Neural cell (in vitro differentiated cells): ENCODE measurements around the gene KCNMB2. TPM values are rescaled to one million over a fixed set of nuclear protein-coding genes. Genes with fewer than 3 reads are reported as not detected.

Source experiments
- H2AFZ ChIP-seq: fragments of 200-600, 300-800 bp; sonication (generic), shearing (Covaris generic); 2 replicates; pipeline ENCODE4 v1.6.0; 2014; ENCODE audit warnings: low read depth, mild to moderate bottlenecking, antibody characterized with exemption, low read length, moderate library complexity
- H3F3A ChIP-seq: fragments of 200-600 bp; shearing (Covaris generic); 2 replicates; pipeline ENCODE4 v1.6.1; 2016; ENCODE audit warnings: mild to moderate bottlenecking, moderate library complexity, mixed read lengths, antibody characterized with exemption, low read length; ENCODE audit not compliant: insufficient read depth, poor library complexity, severe bottlenecking
- H3K27ac ChIP-seq: fragments of 200-600, 300-800 bp; sonication (generic), shearing (Covaris generic); 2 replicates; pipeline ENCODE4 v1.5.1; 2014; ENCODE audit warnings: mild to moderate bottlenecking, low read length, moderate library complexity
- H3K27me3 ChIP-seq: fragments of 300-800, 200-600 bp; sonication (generic), shearing (Covaris generic); 2 replicates; pipeline ENCODE4 v1.6.0; 2014; ENCODE audit warnings: mild to moderate bottlenecking, low read depth, low read length, moderate library complexity; ENCODE audit not compliant: insufficient read depth
- H3K36me3 ChIP-seq: fragments of 300-800, 200-600 bp; sonication (generic), shearing (Covaris generic); 2 replicates; pipeline ENCODE4 v1.5.1; 2014; ENCODE audit warnings: mild to moderate bottlenecking, antibody characterized with exemption, low read length, moderate library complexity; ENCODE audit not compliant: insufficient read depth
- H3K4me2 ChIP-seq: fragments of 300-800, 200-600 bp; sonication (generic), shearing (Covaris generic); 2 replicates; pipeline ENCODE4 v1.6.0; 2014; ENCODE audit warnings: mild to moderate bottlenecking, low read length
- H3K4me3 ChIP-seq: fragments of 300-800, 200-600 bp; sonication (generic), shearing (Covaris generic); 2 replicates; pipeline ENCODE4 v1.5.1; 2014; ENCODE audit warnings: mild to moderate bottlenecking, low read length, moderate library complexity
- H3K79me2 ChIP-seq: fragments of 200-600 bp; shearing (Covaris generic); replicated peaks from 2 replicates; pipeline ENCODE4 v1.6.0; 2014; ENCODE audit warnings: mild to moderate bottlenecking, low read length, moderate library complexity; ENCODE audit not compliant: insufficient read depth
- H3K9ac ChIP-seq: fragments of 300-800, 200-600 bp; sonication (generic), shearing (Covaris generic); 2 replicates; pipeline ENCODE4 v1.6.1; 2016; ENCODE audit warnings: mild to moderate bottlenecking, low read length, mixed read lengths
- H3K9me2 ChIP-seq: fragments of 200-600 bp; shearing (Covaris generic); 2 replicates; pipeline ENCODE4 v1.6.1; 2016; ENCODE audit warnings: mild to moderate bottlenecking, low read length, mixed read lengths; ENCODE audit not compliant: insufficient read depth
- H3K9me3 ChIP-seq: fragments of 200-600, 300-800 bp; sonication (generic), shearing (Covaris generic); 2 replicates; pipeline ENCODE4 v1.6.1; 2016; ENCODE audit warnings: mild to moderate bottlenecking, mixed run types, low read length, moderate library complexity, mixed read lengths
- H4K20me1 ChIP-seq: fragments of 200-600 bp; shearing (Covaris generic); 2 replicates; pipeline ENCODE4 v1.6.1; 2016; ENCODE audit warnings: mild to moderate bottlenecking, mixed run types; ENCODE audit not compliant: insufficient read depth
- EP300 ChIP-seq: fragments of 450-650 bp; conservative IDR thresholded peaks from 2 replicates; pipeline ENCODE4 v1.6.1; 2014; ENCODE audit warnings: antibody characterized with exemption, mild to moderate bottlenecking, moderate library complexity; ENCODE audit not compliant: poor library complexity, severe bottlenecking
- EZH2 ChIP-seq: fragments of 200-600, 300-800 bp; shearing (Covaris generic), sonication (generic); IDR thresholded peaks from 2 replicates; pipeline ENCODE4 v1.6.1; 2014; ENCODE audit warnings: antibody characterized with exemption, low read length, borderline replicate concordance, mild to moderate bottlenecking; ENCODE audit not compliant: insufficient read depth, poor library complexity, severe bottlenecking
- MXI1 ChIP-seq: fragments of 450-650 bp; conservative IDR thresholded peaks from 2 replicates; pipeline ENCODE4 v1.6.1; 2014; ENCODE audit warnings: antibody characterized with exemption, mild to moderate bottlenecking; ENCODE audit not compliant: poor library complexity, severe bottlenecking
- POLR2AphosphoS5 ChIP-seq: IDR thresholded peaks from 2 replicates; pipeline ENCODE4 v1.6.1; 2012
- RAD21 ChIP-seq: fragments of 450-650 bp; conservative IDR thresholded peaks from 2 replicates; pipeline ENCODE4 v1.6.1; 2014; ENCODE audit warnings: antibody characterized with exemption, mild to moderate bottlenecking, moderate library complexity
- SMC3 ChIP-seq: fragments of 450-650 bp; conservative IDR thresholded peaks from 2 replicates; pipeline ENCODE4 v1.6.1; 2014; ENCODE audit warnings: antibody characterized with exemption, mild to moderate bottlenecking, moderate library complexity; ENCODE audit not compliant: poor library complexity
- TAF1 ChIP-seq: IDR thresholded peaks from 2 replicates; pipeline ENCODE4 v1.6.1; 2012; ENCODE audit warnings: low read depth
- polyA plus RNA-seq: library from polyadenylated mRNA; depleted of rRNA; stranded (reverse); fragments of >200 nt; gene quantifications from 2 replicates; pipeline ENCODE4 v1.2.3, GENCODE V29; 2014
- TF ChIP-seq, protein P1 (sequence below): fragments of 450-650 bp; IDR thresholded peaks from 2 replicates; pipeline ENCODE4 v1.5.1; 2014; ENCODE audit warnings: antibody characterized with exemption, mild to moderate bottlenecking, moderate library complexity; ENCODE audit not compliant: poor library complexity, severe bottlenecking
- TF ChIP-seq, protein P2 (sequence below): IDR thresholded peaks from 2 replicates; pipeline ENCODE4 v1.6.1; 2012; ENCODE audit warnings: borderline replicate concordance

Gene KCNMB2
- polyA plus RNA-seq, 1 donor from 2014 or later: 0.93 TPM

DNA sequence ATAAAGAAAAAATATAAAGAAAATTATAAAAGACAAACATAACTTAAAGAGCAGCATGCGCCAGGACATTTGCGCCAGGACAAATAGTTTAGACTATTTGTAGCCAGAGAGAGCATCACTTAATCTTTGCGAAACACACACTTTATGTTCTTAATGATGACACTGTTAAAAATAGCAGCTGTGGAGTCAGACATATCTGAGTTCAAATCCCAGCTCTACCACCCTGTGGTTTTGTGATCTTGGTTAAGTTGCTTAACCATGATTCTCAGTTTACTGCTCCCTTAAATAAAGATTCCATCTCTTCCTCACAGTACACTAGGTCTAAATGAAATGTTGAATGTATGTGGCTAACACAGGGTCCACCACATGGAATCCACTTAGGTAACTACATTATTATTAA is 31.4 kb downstream of the KCNMB2 start:
- no peaks in the 10 kb centered on the region for H3F3A ChIP-seq
- no peaks in the 10 kb centered on the region for H4K20me1 ChIP-seq
- no peaks in the 10 kb centered on the region for H3K79me2 ChIP-seq
- no peak overlapping the region for H3K27ac ChIP-seq
- no peak overlapping the region for H2AFZ ChIP-seq
- TF ChIP-seq, protein P1, sequence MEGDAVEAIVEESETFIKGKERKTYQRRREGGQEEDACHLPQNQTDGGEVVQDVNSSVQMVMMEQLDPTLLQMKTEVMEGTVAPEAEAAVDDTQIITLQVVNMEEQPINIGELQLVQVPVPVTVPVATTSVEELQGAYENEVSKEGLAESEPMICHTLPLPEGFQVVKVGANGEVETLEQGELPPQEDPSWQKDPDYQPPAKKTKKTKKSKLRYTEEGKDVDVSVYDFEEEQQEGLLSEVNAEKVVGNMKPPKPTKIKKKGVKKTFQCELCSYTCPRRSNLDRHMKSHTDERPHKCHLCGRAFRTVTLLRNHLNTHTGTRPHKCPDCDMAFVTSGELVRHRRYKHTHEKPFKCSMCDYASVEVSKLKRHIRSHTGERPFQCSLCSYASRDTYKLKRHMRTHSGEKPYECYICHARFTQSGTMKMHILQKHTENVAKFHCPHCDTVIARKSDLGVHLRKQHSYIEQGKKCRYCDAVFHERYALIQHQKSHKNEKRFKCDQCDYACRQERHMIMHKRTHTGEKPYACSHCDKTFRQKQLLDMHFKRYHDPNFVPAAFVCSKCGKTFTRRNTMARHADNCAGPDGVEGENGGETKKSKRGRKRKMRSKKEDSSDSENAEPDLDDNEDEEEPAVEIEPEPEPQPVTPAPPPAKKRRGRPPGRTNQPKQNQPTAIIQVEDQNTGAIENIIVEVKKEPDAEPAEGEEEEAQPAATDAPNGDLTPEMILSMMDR: no peak
- TF ChIP-seq SMC3: no peak
- no peak for TF ChIP-seq EZH2
- TF ChIP-seq, protein P2, sequence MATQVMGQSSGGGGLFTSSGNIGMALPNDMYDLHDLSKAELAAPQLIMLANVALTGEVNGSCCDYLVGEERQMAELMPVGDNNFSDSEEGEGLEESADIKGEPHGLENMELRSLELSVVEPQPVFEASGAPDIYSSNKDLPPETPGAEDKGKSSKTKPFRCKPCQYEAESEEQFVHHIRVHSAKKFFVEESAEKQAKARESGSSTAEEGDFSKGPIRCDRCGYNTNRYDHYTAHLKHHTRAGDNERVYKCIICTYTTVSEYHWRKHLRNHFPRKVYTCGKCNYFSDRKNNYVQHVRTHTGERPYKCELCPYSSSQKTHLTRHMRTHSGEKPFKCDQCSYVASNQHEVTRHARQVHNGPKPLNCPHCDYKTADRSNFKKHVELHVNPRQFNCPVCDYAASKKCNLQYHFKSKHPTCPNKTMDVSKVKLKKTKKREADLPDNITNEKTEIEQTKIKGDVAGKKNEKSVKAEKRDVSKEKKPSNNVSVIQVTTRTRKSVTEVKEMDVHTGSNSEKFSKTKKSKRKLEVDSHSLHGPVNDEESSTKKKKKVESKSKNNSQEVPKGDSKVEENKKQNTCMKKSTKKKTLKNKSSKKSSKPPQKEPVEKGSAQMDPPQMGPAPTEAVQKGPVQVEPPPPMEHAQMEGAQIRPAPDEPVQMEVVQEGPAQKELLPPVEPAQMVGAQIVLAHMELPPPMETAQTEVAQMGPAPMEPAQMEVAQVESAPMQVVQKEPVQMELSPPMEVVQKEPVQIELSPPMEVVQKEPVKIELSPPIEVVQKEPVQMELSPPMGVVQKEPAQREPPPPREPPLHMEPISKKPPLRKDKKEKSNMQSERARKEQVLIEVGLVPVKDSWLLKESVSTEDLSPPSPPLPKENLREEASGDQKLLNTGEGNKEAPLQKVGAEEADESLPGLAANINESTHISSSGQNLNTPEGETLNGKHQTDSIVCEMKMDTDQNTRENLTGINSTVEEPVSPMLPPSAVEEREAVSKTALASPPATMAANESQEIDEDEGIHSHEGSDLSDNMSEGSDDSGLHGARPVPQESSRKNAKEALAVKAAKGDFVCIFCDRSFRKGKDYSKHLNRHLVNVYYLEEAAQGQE: no peak
- TF ChIP-seq EP300: no peak
- no peak for TF ChIP-seq POLR2AphosphoS5
- no peak for TF ChIP-seq RAD21
- no peak for TF ChIP-seq TAF1
- TF ChIP-seq MXI1: no peak
- no peak overlapping the region for H3K9ac ChIP-seq
- H3K4me2 ChIP-seq: no peak overlapping the region
- H3K27me3 ChIP-seq: no peaks in the 10 kb centered on the region
- H3K4me3 ChIP-seq: no peak overlapping the region
- no peaks in the 10 kb centered on the region for H3K36me3 ChIP-seq
- H3K9me2 ChIP-seq: no peaks in the 10 kb centered on the region
- H3K9me3 ChIP-seq: no peaks in the 10 kb centered on the region

DNA sequence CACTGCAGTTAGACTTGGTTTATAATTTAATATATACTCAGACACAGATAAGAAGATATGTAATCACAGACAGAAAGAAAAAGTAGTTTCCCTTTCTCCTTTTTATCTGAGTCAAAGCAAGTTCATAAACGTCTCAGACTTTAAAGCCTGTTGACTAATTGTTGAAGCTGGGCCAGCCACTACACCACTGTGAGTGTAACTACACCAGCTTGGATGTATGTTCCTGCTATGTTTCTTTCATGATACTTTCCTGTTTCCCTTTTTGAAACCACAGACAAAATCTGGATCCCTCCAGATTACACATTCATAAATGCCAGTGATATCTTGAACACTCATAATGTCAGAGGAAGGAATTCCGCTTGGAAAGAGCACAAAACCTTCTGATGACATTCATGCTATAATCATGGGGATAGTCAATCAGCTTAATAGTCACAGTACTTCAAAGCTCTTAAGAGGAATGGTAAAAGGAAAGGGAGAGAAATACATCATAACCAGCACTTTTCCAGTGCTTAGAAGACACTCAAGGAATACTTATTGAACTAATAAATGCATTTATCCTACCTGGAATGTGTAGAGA is 32.0 kb downstream of the KCNMB2 start:
- Histone ChIP-seq H3F3A (no peaks in the 10 kb centered on the region), H2AFZ (no peak overlapping the region), H3K36me3 (no peaks in the 10 kb centered on the region), H3K9ac (no peak overlapping the region), H3K9me2 (no peaks in the 10 kb centered on the region), H3K9me3 (no peaks in the 10 kb centered on the region), H3K4me2 (no peak overlapping the region), H4K20me1 (no peaks in the 10 kb centered on the region), H3K27me3 (no peaks in the 10 kb centered on the region), H3K4me3 (no peak overlapping the region), H3K79me2 (no peaks in the 10 kb centered on the region), H3K27ac (no peak overlapping the region)
- TF ChIP-seq, protein P2: peak; percentile 96
- no peak for TF ChIP-seq EP300
- TF ChIP-seq POLR2AphosphoS5: peak; percentile 55
